ENCODE results near the gene CNTN4.

The CNTN4 gene

GRCh38 chr3:2268779-2269178, 170.1 kb downstream of the CNTN4 start:
- H3K36me3 Mint-ChIP-seq: no peaks in the 10 kb centered on the region

GRCh38 chr3:2274526-2274925, 175.9 kb downstream of the CNTN4 start:
- H3K4me3 Mint-ChIP-seq: no peak overlapping the region
- peaks cover 1% of the 10 kb centered on the region for H3K27me3 Mint-ChIP-seq
- no peaks in the 10 kb centered on the region for H3K4me1 Mint-ChIP-seq (ENCODE audit: low read depth)
- H3K27ac Mint-ChIP-seq: no peak overlapping the region
- no peaks in the 10 kb centered on the region for H3K9me3 Mint-ChIP-seq (ENCODE audit: low read depth)
- no peaks in the 10 kb centered on the region for H3K36me3 Mint-ChIP-seq

More at GRCh38 chr3:2268779-2269178, 170.1 kb downstream of the CNTN4 start:
- no peak overlapping the region for H3K4me3 Mint-ChIP-seq
- no peaks in the 10 kb centered on the region for H3K4me1 Mint-ChIP-seq (ENCODE audit: low read depth)
- peaks cover 1% of the 10 kb centered on the region for H3K27me3 Mint-ChIP-seq
- H3K9me3 Mint-ChIP-seq (ENCODE audit: low read depth): no peaks in the 10 kb centered on the region
- H3K27ac Mint-ChIP-seq: no peak overlapping the region

- Mint-ChIP-seq H3K4me1 (ENCODE audit: low read depth) (no peaks in the 10 kb centered on the region), H3K27me3 (no peaks in the 10 kb centered on the region), H3K36me3 (no peaks in the 10 kb centered on the region), H3K9me3 (ENCODE audit: low read depth) (no peaks in the 10 kb centered on the region), H3K27ac (no peak overlapping the region), H3K4me3 (no peak overlapping the region)
These were observed 185.2 kb downstream of the CNTN4 start for GRCh38 chr3:2283818-2284217.

- Mint-ChIP-seq H3K36me3 (no peaks in the 10 kb centered on the region), H3K4me1 (ENCODE audit: low read depth) (no peaks in the 10 kb centered on the region), H3K9me3 (ENCODE audit: low read depth) (peaks cover 3% of the 10 kb centered on the region), H3K27ac (no peak overlapping the region), H3K4me3 (no peak overlapping the region), H3K27me3 (no peaks in the 10 kb centered on the region)
These were observed 202.3 kb downstream of the CNTN4 start for GRCh38 chr3:2300938-2301337.

GRCh38 chr3:2301361-2301760, 202.7 kb downstream of the CNTN4 start:
- no peaks in the 10 kb centered on the region for H3K4me1 Mint-ChIP-seq (ENCODE audit: low read depth)
- no peak overlapping the region for H3K27ac Mint-ChIP-seq
- H3K27me3 Mint-ChIP-seq: no peaks in the 10 kb centered on the region
- no peaks in the 10 kb centered on the region for H3K36me3 Mint-ChIP-seq
- no peak overlapping the region for H3K4me3 Mint-ChIP-seq
- H3K9me3 Mint-ChIP-seq (ENCODE audit: low read depth): peaks cover 3% of the 10 kb centered on the region

GRCh38 chr3:2303566-2303965, 204.9 kb downstream of the CNTN4 start:
- H3K4me1 Mint-ChIP-seq (ENCODE audit: low read depth): no peaks in the 10 kb centered on the region
- peaks cover 3% of the 10 kb centered on the region for H3K9me3 Mint-ChIP-seq (ENCODE audit: low read depth)
- H3K36me3 Mint-ChIP-seq: no peaks in the 10 kb centered on the region
- H3K27ac Mint-ChIP-seq: no peak overlapping the region
- H3K27me3 Mint-ChIP-seq: no peaks in the 10 kb centered on the region
- H3K4me3 Mint-ChIP-seq: no peak overlapping the region

GRCh38 chr3:2311022-2311421, 212.4 kb downstream of the CNTN4 start:
- Mint-ChIP-seq H3K4me1 (ENCODE audit: low read depth) (no peaks in the 10 kb centered on the region), H3K36me3 (no peaks in the 10 kb centered on the region), H3K4me3 (no peak overlapping the region), H3K27ac (no peak overlapping the region), H3K9me3 (ENCODE audit: low read depth) (no peaks in the 10 kb centered on the region), H3K27me3 (no peaks in the 10 kb centered on the region)

- Mint-ChIP-seq H3K4me1 (ENCODE audit: low read depth) (no peaks in the 10 kb centered on the region), H3K27ac (no peak overlapping the region), H3K36me3 (no peaks in the 10 kb centered on the region), H3K27me3 (no peaks in the 10 kb centered on the region), H3K9me3 (ENCODE audit: low read depth) (no peaks in the 10 kb centered on the region), H3K4me3 (no peak overlapping the region)
These were observed 218.9 kb downstream of the CNTN4 start for GRCh38 chr3:2317521-2317920.

GRCh38 chr3:2334921-2335320, 236.3 kb downstream of the CNTN4 start:
- Mint-ChIP-seq H3K9me3 (ENCODE audit: low read depth) (no peaks in the 10 kb centered on the region), H3K36me3 (no peaks in the 10 kb centered on the region), H3K4me3 (no peak overlapping the region), H3K4me1 (ENCODE audit: low read depth) (no peaks in the 10 kb centered on the region), H3K27me3 (no peaks in the 10 kb centered on the region), H3K27ac (no peak overlapping the region)

- no peaks in the 10 kb centered on the region for H3K9me3 Mint-ChIP-seq (ENCODE audit: low read depth)
- no peak overlapping the region for H3K27ac Mint-ChIP-seq
- H3K4me1 Mint-ChIP-seq (ENCODE audit: low read depth): no peaks in the 10 kb centered on the region
- H3K4me3 Mint-ChIP-seq: no peak overlapping the region
- no peaks in the 10 kb centered on the region for H3K36me3 Mint-ChIP-seq
- no peaks in the 10 kb centered on the region for H3K27me3 Mint-ChIP-seq
These were observed 244.5 kb downstream of the CNTN4 start for GRCh38 chr3:2343031-2343682.

GRCh38 chr3:2352134-2352762, 253.6 kb downstream of the CNTN4 start:
- Mint-ChIP-seq H3K27ac (no peak overlapping the region), H3K4me1 (ENCODE audit: low read depth) (no peaks in the 10 kb centered on the region), H3K27me3 (peaks cover 1% of the 10 kb centered on the region), H3K9me3 (ENCODE audit: low read depth) (no peaks in the 10 kb centered on the region), H3K36me3 (no peaks in the 10 kb centered on the region), H3K4me3 (no peak overlapping the region)

- no peak overlapping the region for H3K27ac Mint-ChIP-seq
- H3K4me3 Mint-ChIP-seq: no peak overlapping the region
- peaks cover 1% of the 10 kb centered on the region for H3K27me3 Mint-ChIP-seq
- H3K36me3 Mint-ChIP-seq: no peaks in the 10 kb centered on the region
- H3K4me1 Mint-ChIP-seq (ENCODE audit: low read depth): no peaks in the 10 kb centered on the region
- no peaks in the 10 kb centered on the region for H3K9me3 Mint-ChIP-seq (ENCODE audit: low read depth)
These were observed 256.0 kb downstream of the CNTN4 start for GRCh38 chr3:2354702-2355101.

- Mint-ChIP-seq H3K27ac (no peak overlapping the region), H3K27me3 (no peaks in the 10 kb centered on the region), H3K9me3 (ENCODE audit: low read depth) (no peaks in the 10 kb centered on the region), H3K4me1 (ENCODE audit: low read depth) (no peaks in the 10 kb centered on the region), H3K4me3 (no peak overlapping the region), H3K36me3 (no peaks in the 10 kb centered on the region)
These were observed 257.8 kb downstream of the CNTN4 start for GRCh38 chr3:2356298-2356950.

GRCh38 chr3:2360815-2361214, 262.1 kb downstream of the CNTN4 start:
- Mint-ChIP-seq H3K4me3 (no peak overlapping the region), H3K27ac (no peak overlapping the region), H3K4me1 (ENCODE audit: low read depth) (no peaks in the 10 kb centered on the region), H3K27me3 (no peaks in the 10 kb centered on the region), H3K36me3 (no peaks in the 10 kb centered on the region), H3K9me3 (ENCODE audit: low read depth) (no peaks in the 10 kb centered on the region)

GRCh38 chr3:2362122-2362521, 263.5 kb downstream of the CNTN4 start:
- H3K4me3 Mint-ChIP-seq: no peak overlapping the region
- no peaks in the 10 kb centered on the region for H3K27me3 Mint-ChIP-seq
- no peak overlapping the region for H3K27ac Mint-ChIP-seq
- H3K4me1 Mint-ChIP-seq (ENCODE audit: low read depth): no peaks in the 10 kb centered on the region
- H3K36me3 Mint-ChIP-seq: no peaks in the 10 kb centered on the region
- no peaks in the 10 kb centered on the region for H3K9me3 Mint-ChIP-seq (ENCODE audit: low read depth)

Data from activated naive CD8-positive, alpha-beta T cell (primary cell).